K562 (cell line): ENCODE data around the gene SEPTIN12. TPM values are rescaled to one million over a fixed set of nuclear protein-coding genes. Genes with fewer than 3 reads are reported as not detected.

ENCODE experiments used
- CCNT2 ChIP-seq: IDR thresholded peaks from 2 replicates; pipeline ENCODE4 v1.6.1; 2011; ENCODE audit warnings: borderline replicate concordance, low read depth, mild to moderate bottlenecking, moderate library complexity, mixed read lengths, low read length; ENCODE audit not compliant: insufficient read length; ENCODE audit errors: extremely low read depth
- EHMT2 ChIP-seq: fragments of 450-650 bp; IDR thresholded peaks from 2 replicates; pipeline ENCODE4 v1.6.1; 2018; ENCODE audit warnings: antibody characterized with exemption
- MTA3 ChIP-seq: fragments of 450-650 bp; formaldehyde crosslinking; IDR thresholded peaks from 2 replicates; pipeline ENCODE4 v1.6.1; 2017; ENCODE audit warnings: mild to moderate bottlenecking, borderline replicate concordance
- POLR2B ChIP-seq: fragments of 450-650 bp; IDR thresholded peaks from 2 replicates; pipeline ENCODE4 v1.6.1; 2018; ENCODE audit warnings: low read depth; ENCODE audit not compliant: partially characterized antibody
- RBM34 ChIP-seq: fragments of 200-400 bp; formaldehyde crosslinking; IDR thresholded peaks from 2 replicates; pipeline ENCODE4 v1.6.1; 2018; ENCODE audit warnings: low read length, borderline replicate concordance; ENCODE audit not compliant: insufficient read depth
- TAF1 ChIP-seq: IDR thresholded peaks from 2 replicates; pipeline ENCODE4 v1.6.1; 2011; ENCODE audit warnings: mild to moderate bottlenecking, low read length, moderate library complexity; ENCODE audit not compliant: insufficient read depth, control insufficient read depth, severe bottlenecking; ENCODE audit errors: extremely low read depth
- TBL1XR1 ChIP-seq, 2 experiments: IDR thresholded peaks; 2 replicates each; pipeline ENCODE4 v1.6.1; 2012; ENCODE audit warnings: improper control_type of control experiment in 2 of 2, low read length in 2 of 2, mild to moderate bottlenecking in 1 of 2
- ZC3H4 ChIP-seq: sonication (generic); formaldehyde crosslinking; IDR thresholded peaks from 2 replicates; pipeline ENCODE4 v1.9.0; 2021; ENCODE audit warnings: missing genetic modification reagents, borderline replicate concordance
- ZNF134 ChIP-seq: fragments of 250-450 bp; sonication (Bioruptor Pico); conservative IDR thresholded peaks from 2 replicates; pipeline ENCODE4 v1.4.0; 2020
- ZNF263 ChIP-seq: sonication (generic); formaldehyde crosslinking; IDR thresholded peaks from 2 replicates; pipeline ENCODE4 v1.8.0; 2022; ENCODE audit warnings: mild to moderate bottlenecking, missing genetic modification reagents, borderline replicate concordance
- ZNF274 ChIP-seq: IDR thresholded peaks from 2 replicates; pipeline ENCODE4 v1.6.1; 2011; ENCODE audit warnings: low read depth, mild to moderate bottlenecking, low read length, moderate library complexity, borderline replicate concordance
- ZNF785 ChIP-seq: fragments of 250-450 bp; sonication (Bioruptor Pico); IDR thresholded peaks from 2 replicates; pipeline ENCODE4 v1.4.0; 2020; ENCODE audit warnings: mild to moderate bottlenecking
- ZSCAN29 ChIP-seq: fragments of 450-650 bp; IDR thresholded peaks from 2 replicates; pipeline ENCODE4 v1.6.1; 2017
- polyA plus RNA-seq, 8 experiments: library from polyadenylated mRNA; depleted of rRNA in 4 of 8; stranded (reverse) in 5 of 8; unstranded in 3 of 8; fragments of >200 nt; fragmentation: Nextera tagmentation in 2 of 8; fragmentation: Illumina TruSeq in 1 of 8; extraction: Ambion mirVana in 2 of 8; extraction: Trizol in 1 of 8; gene quantifications; 2 replicates each; pipeline versions ENCODE4 v1.2.1 to v1.2.3, GENCODE V29; 2011 to 2014; ENCODE audit warnings: inconsistent platforms in 1 of 8, missing spikeins in 1 of 8
- total RNA-seq, 7 experiments: library from RNA; depleted of rRNA in 6 of 7; stranded (reverse); fragments of >200 nt in 6 of 7; fragmentation: Illumina TruSeq in 2 of 7; extraction: Trizol in 2 of 7; gene quantifications; 2 replicates each; pipeline versions ENCODE4 v1.2.1 to v1.2.3, GENCODE V29; 2011 to 2021; ENCODE audit warnings: low replicate concordance in 1 of 7
- TF ChIP-seq, protein P1 (sequence below): fragments of 250-450 bp; sonication (Bioruptor Pico); IDR thresholded peaks from 2 replicates; pipeline ENCODE4 v1.8.0; 2022; ENCODE audit warnings: moderate library complexity, mild to moderate bottlenecking, inconsistent platforms
- TF ChIP-seq, protein P2 (sequence below): fragments of 250-450 bp; sonication (Bioruptor Pico); IDR thresholded peaks from 2 replicates; pipeline ENCODE4 v1.8.0; 2021; ENCODE audit warnings: borderline replicate concordance, mild to moderate bottlenecking, moderate library complexity; ENCODE audit not compliant: poor library complexity, severe bottlenecking
- TF ChIP-seq, protein P3 (sequence below), 2 experiments: fragments of 450-650 bp in 1 of 2; sonication (generic) in 1 of 2; formaldehyde crosslinking; conservative IDR thresholded peaks; 2 replicates each; pipeline versions ENCODE4 v1.4.0 to v1.8.1; 2020 to 2022; ENCODE audit warnings: mild to moderate bottlenecking in 1 of 2, missing genetic modification reagents in 1 of 2
- TF ChIP-seq, protein P4 (sequence below): fragments of 250-450 bp; sonication (Bioruptor Pico); IDR thresholded peaks from 2 replicates; pipeline ENCODE4 v1.4.0; 2020; ENCODE audit warnings: mild to moderate bottlenecking

SEPTIN12 gene
- total and polyA plus RNA-seq, 9 of the 15 experiments (the other 6 are each of a cell fraction or from before 2014, with no cell fraction given), result not detected

DNA sequence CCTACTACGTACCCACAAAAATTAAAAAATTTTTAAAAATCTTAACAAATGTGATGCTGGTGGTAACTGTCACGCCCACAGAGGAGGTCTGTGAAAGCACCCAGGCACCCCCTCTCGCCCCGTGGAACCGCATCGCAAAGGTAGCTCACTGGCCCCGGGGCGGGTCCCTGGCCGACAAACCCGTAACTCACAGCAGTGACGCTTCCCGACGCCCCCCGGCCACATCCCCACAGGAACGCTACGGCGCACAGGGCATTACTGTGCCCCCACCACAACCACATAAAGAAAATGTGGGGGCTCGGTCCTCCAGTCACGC, 54.4 kb downstream of the SEPTIN12 start (continued):
- TF ChIP-seq, protein P1, sequence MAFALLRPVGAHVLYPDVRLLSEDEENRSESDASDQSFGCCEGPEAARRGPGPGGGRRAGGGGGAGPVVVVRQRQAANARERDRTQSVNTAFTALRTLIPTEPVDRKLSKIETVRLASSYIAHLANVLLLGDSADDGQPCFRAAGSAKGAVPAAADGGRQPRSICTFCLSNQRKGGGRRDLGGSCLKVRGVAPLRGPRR (CRISPR knock-in tag), result no peak
- TF ChIP-seq MTA3 (0 out of 2 replicates have a peak, but pooled peaks have one; percentile 41), ZNF274 (no peak), ZNF134 (CRISPR knock-in tag) (no peak), EHMT2 (no peak), ZNF785 (CRISPR knock-in tag) (no peak), CCNT2 (no peak), POLR2B (no peak), ZSCAN29 (peak; percentile 60; the same call in 1 of the 2 replicates), ZNF263 (CRISPR knock-in tag) (0 out of 2 replicates have a peak, but pooled peaks have one; percentile 6), TBL1XR1 (IDR thresholded peaks at IDR 0.05; ENCODE audit: low read length in 2 of 2) (no peak), RBM34 (no peak), TAF1 (no peak), ZC3H4 (no peak)
- TF ChIP-seq, protein P2, sequence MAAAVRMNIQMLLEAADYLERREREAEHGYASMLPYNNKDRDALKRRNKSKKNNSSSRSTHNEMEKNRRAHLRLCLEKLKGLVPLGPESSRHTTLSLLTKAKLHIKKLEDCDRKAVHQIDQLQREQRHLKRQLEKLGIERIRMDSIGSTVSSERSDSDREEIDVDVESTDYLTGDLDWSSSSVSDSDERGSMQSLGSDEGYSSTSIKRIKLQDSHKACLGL (CRISPR knock-in tag), result no peak
- TF ChIP-seq, protein P3, sequence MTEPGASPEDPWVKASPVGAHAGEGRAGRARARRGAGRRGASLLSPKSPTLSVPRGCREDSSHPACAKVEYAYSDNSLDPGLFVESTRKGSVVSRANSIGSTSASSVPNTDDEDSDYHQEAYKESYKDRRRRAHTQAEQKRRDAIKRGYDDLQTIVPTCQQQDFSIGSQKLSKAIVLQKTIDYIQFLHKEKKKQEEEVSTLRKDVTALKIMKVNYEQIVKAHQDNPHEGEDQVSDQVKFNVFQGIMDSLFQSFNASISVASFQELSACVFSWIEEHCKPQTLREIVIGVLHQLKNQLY (CRISPR knock-in tag; conservative IDR thresholded peaks at IDR 0.05), result no peak
- TF ChIP-seq, protein P4, sequence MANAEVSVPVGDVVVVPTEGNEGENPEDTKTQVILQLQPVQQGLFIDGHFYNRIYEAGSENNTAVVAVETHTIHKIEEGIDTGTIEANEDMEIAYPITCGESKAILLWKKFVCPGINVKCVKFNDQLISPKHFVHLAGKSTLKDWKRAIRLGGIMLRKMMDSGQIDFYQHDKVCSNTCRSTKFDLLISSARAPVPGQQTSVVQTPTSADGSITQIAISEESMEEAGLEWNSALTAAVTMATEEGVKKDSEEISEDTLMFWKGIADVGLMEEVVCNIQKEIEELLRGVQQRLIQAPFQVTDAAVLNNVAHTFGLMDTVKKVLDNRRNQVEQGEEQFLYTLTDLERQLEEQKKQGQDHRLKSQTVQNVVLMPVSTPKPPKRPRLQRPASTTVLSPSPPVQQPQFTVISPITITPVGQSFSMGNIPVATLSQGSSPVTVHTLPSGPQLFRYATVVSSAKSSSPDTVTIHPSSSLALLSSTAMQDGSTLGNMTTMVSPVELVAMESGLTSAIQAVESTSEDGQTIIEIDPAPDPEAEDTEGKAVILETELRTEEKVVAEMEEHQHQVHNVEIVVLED (CRISPR knock-in tag), result no peak
